HG02973 (cell line): ENCODE results near the gene MAP1LC3B.
A peak's percentile ranks its signal among the peaks of the same experiment; 100 is the strongest.

Source experiments
- ATAC-seq: cut with Tn5 transposase; IDR thresholded peaks from one replicate; pipeline ENCODE4 v1.9.1; 2021; ENCODE audit warnings: moderate library complexity; ENCODE audit not compliant: unreplicated experiment

The MAP1LC3B gene

GRCh38 chr16:87391950-87392820, at the start of gene MAP1LC3B:
Gene MAP1LC3B (plus strand): TSS chr16:87392336. CDS start chr16:87392428, 92 bp downstream.
- ATAC-seq = peak; percentile 58

DNA sequence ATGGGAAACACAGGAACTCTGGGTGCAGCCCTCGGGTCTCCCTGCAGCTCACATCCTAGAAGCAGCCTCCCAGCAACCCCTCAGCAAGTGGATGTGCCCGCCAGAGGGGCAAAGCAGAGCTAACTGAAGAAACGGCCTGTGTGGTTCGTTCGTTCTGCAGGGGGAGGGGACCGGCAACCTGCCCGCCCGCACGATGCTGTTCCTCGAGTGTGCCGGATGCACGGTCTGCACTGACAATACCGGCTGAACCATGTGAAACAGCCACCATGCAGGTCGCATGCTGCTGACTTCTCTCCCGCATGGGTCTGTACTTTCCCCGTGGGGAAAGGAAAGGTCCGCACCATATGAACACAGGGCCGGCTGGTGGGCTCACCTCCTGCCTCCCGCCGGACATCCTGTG, 49.6 kb upstream of the MAP1LC3B start:
- no peak for ATAC-seq

- no peak for ATAC-seq
Observed at GRCh38 chr16:87342978-87343752, 49.0 kb upstream of the MAP1LC3B start.

GRCh38 chr16:87343753-87344050, 48.4 kb upstream of the MAP1LC3B start:
- no peak for ATAC-seq

DNA sequence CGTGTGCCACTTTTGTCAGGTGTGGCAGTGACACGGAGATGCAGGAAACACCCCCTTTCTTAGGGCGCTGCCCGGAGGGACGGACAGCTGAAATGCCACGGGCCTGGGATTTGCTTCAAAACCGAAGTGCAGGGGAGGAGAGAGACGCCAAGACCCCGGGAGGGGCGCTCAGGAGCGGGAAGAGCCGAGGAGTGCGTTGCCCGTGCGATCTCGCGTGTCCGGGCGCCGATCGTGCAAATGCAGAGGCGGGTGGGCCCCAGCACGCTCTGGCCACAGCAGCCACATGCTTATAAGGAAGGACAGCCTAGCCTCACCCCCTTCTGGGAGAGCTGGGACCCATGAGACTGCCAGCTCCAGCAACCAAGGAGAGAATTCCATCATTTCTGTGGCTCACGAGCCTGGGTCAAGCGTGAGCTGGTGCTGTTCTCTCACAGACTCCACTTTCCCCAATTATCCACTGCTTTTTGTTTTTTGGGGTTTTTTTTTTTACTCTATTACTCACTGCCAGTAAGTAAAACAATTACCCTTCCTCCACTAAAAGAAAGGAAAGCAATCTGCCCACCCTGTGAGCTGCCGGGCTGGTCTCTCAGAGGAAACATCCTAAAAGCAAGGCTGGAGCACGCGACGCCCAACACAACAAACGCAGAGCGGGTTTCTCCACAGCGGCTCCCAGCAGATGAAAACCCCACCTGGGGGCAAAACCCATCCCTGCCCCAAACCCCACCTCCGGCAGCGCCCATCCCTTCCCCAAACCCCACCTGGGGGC, 47.8 kb upstream of the MAP1LC3B start:
- ATAC-seq = no peak

DNA sequence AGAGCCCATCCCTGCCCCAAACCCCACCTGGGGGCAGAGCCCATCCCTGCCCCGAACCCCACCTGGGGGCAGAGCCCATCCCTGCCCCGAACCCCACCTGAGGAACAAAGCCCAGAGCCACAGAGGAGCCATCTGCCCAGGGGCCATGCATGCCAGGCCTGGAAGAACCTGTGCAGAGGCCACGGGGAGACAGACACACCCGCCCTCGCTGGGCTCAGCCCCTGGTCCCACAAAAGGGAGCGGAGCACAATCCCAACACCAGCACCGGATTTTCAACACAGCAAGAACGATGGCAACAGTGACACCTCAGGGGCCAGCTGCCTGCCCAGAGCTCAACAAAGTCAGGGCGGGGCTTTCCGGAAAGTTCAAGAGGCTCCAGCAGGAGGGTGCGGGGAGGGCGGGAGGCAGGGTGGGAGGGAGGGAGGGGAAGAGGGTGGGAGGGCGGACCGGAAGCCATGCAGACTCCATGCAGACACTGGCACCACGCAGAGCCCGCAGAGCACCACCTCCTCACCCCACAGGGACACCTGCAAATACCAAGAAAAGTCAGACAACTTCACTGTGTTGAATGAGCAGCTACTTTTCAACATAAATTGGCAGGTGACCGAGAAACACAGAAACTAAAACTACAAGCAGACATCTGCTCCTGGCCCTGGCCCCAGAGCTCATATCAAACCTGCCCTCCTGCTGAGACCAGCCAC, 47.1 kb upstream of the MAP1LC3B start:
- ATAC-seq = no peak

DNA sequence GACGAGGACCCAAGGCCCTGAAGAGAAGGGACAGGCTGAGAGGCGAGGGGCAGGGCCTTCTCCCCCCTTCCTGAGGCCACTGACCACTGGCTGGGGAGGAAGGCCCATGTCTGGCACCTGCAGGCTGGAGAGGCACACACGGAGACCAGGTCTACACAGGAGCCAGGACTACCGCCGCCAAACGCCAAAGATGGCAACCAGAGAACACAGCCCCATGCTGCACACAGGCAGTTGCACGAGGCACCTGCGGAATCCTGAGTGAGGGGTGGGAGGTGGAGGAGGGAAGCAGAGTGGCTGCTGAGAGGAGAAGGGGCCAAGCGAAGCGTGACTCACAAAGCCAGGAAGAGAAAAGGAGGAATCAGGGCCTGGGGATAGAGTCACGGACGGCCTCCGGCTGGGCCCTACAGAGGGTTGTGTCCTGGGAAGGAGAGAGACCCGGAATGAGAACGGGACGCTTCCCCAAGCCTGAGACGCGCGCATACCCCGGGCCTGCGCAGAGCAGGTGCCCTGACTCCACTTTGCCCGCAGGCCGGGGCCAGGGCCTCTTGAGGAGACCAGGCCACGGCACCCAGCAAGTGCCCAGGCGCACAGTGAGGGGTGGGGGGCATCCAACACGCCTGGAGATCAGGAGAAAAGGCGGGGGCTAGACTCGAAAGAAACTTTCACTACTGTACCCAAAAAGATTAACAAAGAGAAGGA, 46.3 kb upstream of the MAP1LC3B start:
- no peak for ATAC-seq

DNA sequence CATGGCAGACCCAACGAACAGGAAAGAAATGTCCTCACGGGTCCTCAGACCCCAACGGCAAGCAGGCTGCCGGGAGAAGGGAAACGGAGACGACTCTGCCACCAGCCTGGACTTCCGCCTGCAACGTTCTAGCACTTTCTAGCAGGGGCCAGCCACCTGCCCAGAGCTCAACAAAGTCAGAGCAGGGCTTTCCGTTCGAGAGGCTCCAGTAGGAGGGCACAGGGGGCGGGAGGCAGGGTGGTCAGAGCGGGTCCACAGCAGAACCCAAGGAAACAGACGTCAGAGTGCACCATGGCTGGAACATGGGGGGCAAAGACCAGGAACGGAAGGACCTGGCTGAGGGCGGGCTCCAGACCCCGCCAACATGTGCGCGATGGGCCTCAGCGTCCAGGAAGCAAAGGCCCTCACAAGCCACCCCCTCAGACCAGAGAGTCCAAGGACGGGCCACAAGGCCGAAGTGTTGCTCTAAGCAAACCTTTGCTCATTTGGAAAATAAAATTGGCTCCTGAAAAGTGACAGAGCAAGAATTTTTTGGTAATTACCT, 45.5 kb upstream of the MAP1LC3B start:
- no peak for ATAC-seq

DNA sequence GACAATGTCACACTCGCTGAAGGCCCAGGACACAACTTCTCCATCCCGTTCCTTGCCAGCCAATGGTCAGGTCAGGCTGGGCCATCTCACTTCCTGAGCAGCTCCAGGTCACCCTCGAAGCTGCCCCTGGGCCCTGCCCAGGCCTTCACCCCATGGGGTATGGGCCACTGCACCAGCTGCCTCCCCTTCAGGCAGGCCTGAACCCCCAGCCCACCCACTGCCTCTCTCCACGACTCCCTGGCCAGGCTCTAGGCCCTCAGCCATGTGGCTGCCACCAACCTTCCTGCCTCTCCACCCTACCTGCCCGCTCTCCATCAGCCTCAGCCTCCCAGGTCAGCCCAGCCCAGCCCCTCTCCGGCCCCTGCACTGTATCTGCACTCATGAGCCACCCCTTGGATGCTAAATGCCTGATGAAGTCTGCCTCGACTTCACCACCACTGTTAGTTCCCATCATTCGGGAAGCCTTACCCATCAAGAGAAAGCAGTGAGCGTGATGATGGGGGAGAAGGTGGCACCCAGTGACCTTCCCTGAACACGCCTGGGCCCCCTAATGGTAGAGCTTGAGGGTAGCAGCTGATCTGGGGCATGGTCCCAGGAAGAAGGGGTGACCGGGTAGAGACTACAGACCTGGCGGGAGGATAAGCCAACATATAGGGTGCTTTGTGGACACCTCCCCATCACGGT, 44.1 kb upstream of the MAP1LC3B start:
- ATAC-seq = no peak

GRCh38 chr16:87348616-87349157, 43.4 kb upstream of the MAP1LC3B start:
- no peak for ATAC-seq

DNA sequence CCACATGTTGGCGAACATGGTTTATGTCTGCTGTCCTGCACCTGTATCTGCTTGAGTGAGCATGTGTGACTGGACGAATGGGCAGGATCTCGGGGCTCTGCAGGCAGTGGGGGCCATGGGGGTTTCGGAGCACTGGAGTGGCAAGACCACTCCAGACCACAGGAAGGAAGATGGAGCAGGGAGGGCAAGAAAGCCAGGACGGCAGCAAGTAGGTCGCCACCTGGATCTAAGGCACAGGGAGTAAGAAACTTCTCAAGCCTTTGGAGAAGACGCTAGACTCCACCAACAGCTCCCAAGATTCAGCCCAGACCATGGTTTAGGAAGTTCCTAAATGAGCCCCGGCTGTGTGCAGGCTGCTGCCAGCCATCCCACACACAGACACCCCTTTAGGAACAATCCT, 42.1 kb upstream of the MAP1LC3B start:
- ATAC-seq = no peak

DNA sequence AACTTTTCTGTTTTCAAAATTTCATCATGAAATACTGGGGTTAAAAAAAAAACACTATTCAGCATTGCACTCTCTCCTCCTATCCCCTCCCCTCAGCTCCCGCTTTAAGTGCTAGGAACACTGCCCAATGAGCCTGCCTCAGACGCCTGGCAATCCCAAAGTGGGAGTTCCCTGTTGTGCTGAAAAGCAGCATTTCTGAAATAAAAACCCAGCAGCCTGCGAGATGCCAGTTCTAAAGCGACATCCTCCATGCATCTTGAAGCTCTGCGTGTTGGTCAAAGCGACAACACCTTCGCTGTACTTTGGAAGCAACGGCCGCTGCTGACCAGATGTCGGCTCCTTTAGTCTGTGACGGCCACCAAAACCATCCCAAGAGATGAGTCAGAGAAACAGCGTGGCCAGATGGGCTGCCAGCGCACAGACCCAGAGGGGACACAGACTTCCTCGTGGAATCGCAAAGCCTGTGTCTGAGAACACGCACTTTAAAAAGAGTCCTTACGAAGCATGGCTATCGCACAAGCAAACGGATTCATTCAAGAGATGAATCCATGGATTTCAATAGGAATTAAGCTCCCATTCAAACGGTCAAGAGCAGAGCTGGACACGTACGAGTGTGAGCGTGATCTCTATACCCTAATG, 41.3 kb upstream of the MAP1LC3B start:
- no peak for ATAC-seq

GRCh38 chr16:87351320-87351698, 40.8 kb upstream of the MAP1LC3B start:
- ATAC-seq = no peak

DNA sequence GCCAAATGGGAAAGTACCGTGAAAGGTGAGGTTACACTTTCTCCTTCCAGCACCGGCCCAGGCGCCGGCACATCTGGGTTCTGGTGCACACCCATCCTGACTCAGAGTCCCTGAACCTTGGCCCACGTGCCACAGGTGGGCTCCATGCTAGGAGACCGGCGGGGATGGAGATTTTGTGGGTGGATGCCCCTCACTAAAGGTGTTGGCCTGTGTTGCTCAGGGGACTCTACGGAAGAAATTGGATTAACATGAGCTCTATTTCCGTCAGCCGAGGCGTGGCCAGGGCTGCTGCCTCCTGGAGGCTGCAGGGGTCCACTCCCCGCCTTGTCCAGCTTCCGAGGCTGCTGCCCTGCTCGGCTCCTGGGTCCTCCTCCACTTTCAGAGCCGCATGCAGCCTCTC, 39.3 kb upstream of the MAP1LC3B start:
- no peak for ATAC-seq

- no peak for ATAC-seq
Observed at GRCh38 chr16:87353613-87354012, 38.5 kb upstream of the MAP1LC3B start.

DNA sequence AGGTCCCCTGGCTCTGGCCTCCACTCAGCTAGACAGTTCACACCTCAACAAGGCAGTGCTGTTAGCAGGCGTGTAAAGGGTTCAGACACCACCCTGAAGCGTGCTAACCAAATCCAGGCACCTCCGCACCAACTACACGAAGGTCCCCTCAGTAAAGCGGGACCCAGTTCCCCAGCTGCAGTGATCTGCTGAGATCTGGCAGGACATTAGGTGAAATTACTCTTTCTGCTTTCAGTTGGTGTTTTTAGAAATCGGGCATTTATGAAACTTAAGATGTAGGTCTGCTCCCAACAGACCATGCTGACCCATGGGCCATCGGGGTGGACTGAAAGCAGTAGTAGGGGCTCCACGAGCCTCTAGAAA, 35.7 kb upstream of the MAP1LC3B start:
- ATAC-seq = no peak

DNA sequence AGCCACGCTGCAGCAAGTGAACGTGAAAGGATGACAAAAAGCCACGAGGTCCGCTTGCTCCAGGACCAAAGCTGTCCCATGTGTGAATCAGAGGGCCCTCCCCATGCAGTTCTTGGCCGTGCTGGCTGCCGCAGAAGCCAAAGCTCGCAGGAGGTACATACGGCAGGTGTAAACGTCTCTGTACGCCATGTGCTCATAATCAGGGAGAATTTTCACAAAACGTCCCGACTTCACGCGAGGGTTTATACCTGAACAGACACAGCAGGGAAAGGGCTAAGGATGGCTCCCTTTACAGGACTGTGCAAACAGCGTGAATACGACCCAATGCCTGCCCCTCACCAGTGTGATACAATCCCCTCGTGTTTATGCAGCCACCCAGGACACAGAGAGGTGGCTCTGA, 33.9 kb upstream of the MAP1LC3B start:
- ATAC-seq = no peak

DNA sequence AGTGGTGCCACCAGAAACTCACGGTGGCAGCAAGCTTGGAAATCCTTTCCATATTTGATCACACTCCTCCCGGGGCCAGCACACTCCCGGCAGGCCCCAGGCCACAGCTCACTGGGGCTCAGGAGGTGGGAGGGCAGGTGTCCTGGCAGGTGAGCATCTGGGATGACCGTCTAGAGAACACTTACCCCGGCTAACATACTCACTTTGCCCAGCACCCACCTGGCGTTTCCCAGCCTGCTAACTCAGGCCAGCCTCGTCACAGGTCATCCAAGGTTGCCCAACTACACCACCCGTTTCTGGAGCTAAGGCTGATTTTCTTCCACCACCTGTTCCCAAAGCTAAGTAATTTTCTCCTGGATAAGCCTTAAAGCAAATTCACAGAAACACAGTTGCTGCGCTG, 33.4 kb upstream of the MAP1LC3B start:
- ATAC-seq = no peak

DNA sequence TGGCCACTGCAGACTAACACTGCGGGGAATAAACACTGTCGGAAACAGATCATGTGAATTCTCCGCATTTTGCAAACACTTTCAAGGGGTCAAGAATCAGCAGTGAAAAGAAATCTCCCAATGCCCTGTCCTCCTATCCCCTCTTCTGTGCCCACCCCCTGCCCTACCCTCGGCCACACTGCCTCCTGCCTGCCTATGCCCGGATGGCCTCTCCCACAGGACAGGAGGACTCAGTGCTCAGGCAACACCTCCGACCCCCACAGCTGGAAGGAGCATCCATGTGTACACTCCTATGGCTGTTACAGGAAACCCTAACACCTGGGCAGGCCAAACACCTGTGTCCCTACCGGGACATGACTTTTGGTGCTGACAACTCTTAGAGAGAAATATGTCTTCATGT, 33.0 kb upstream of the MAP1LC3B start:
- ATAC-seq = no peak
